GM19035 (cell line): Measurements from ENCODE around the gene MYMK.

Source experiments
- ATAC-seq: cut with Tn5 transposase; IDR thresholded peaks from one replicate; pipeline ENCODE4 v1.9.1; 2021; ENCODE audit not compliant: unreplicated experiment

The MYMK gene

DNA sequence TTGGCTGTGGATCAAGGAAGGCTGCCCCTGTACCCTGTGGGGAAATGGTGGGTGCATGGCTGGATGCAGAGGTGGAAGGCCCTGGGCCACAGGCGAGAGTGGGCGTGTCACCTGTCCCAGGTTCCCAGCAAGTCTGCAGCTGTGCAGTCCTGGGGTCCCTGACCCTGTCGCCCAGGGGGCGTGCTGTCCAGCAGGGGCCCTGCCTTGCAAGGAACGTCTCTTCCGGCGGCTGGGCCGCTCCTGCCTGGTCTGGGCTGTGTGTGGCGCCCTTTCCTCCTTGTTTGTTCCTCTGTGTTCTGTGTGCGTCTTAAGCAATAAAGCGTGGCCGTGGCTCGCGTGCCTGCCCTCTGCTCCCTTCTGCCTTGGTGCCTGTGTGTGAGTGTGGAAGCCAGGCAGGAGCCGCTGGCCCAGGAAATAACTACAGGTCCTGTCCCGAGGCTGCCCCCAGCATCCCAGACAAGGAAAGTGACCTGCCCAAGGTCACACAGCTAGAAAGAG, 54.3 kb downstream of the MYMK start:
- ATAC-seq = no peak

DNA sequence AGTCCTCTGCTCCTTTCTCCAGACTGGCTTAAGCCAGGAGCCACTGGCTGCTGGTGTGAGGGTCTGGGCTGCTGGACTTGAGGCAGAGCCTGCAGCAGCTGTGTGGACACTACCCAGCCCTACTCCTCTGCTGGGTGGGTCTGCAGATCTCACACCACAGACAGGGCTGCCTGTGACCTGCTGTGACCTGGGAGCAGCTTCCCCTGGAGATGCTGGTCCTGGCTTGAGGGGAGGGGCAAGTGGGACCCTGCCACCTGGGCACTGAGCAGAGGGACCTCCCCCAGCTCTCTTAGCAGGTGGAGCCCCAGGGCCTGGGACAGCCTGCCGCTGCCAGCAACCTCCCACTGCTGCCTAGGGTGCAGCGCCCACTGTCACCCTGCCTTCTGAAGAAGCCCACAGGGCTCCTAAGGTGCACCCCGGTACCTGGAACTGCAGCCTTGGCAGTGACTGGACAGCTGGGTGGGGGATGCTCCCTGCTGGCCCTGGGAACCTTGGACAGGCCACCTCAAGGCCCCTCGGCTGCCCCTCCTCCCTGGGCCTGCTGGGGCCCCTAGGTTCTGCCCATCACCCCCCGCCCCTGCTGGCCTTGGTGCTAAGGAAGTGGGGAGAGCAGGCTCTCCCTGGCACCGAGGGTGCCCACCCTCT, 55.9 kb downstream of the MYMK start:
- ATAC-seq = no peak

DNA sequence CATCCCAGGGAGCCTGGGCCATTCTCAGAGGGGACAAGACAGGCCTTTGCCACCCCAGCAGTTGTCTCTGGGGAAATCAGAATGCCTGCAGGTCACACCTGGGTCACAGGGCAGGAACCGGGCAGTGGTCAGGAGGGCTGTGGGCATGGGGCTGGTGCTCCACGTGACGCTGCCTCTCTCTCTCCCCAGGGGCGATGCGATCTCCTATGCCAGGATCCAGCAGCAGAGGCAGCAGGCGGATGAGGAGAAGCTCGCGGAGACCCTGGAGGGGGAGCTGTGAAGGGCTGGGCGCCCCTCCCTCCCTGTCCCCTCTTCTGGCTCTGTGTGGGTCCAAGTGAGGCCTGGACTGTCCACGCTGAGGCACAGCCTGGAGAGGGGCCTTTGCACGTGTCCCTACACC, 56.4 kb downstream of the MYMK start:
- no peak for ATAC-seq

DNA sequence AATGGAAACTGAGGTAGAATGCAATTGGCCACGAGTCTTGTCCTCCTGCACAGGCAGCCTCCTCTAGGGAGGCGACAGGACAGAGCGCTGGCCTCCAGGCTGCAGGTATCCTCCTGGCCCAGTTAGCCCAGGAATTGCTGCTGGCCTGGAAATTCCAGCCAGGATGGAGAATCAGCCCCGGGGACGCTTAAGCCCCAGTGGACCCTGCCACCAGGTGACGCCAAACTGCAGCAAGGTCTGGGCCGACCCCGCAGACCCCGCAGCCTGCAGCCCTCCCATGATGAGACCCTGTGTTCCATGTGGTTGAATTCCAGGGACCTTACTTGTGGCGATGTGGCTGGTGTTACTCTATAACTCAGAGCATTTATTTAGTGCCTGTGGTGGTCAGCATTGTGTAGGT, 57.7 kb downstream of the MYMK start:
- no peak for ATAC-seq

DNA sequence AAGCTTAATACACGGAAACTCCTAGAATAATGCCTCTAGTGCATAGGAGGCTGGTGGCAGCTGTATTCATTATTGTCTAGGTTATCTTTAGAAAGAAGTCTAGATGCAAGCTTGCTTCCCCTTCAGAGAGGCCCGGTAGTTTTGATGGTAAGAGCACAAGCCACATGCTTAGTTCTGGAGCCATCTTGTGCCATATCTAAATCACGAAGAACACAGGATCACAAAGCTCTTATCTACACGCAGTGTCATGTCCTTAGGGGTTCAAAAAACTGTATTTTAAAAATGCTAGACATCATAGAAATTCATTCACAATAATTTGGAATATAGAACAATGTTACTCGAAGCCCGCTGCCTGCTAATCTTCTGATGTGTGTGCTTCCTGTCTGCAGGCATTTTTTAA, 58.8 kb downstream of the MYMK start:
- no peak for ATAC-seq

DNA sequence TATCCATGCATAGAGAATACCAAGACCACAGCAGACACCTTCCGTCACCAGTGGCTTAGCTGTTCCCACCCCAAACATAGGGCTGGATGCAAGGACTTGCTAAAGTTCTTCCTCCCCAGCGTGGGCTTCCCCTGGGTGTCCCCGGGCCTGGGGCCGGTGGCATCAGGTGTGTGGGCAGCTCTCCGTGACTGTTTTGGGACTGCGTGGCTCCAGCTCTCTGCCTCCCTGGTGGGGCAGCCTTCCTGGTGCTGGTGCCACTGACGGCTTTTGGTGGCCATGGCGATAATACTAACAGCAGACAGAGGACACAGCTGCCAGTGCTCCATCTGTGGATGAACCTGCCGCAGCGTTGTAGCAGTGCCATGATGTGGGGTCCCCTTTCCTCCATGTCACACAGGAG, 60.1 kb downstream of the MYMK start:
- no peak for ATAC-seq
